Neural cell (in vitro differentiated cells): Measurements from ENCODE around the gene SETD2.

ENCODE experiments used
- EP300 ChIP-seq: fragments of 450-650 bp; conservative IDR thresholded peaks from 2 replicates; pipeline ENCODE4 v1.6.1; 2014; ENCODE audit warnings: antibody characterized with exemption, mild to moderate bottlenecking, moderate library complexity; ENCODE audit not compliant: poor library complexity, severe bottlenecking
- EZH2 ChIP-seq: fragments of 200-600, 300-800 bp; shearing (Covaris generic), sonication (generic); IDR thresholded peaks from 2 replicates; pipeline ENCODE4 v1.6.1; 2014; ENCODE audit warnings: antibody characterized with exemption, low read length, borderline replicate concordance, mild to moderate bottlenecking; ENCODE audit not compliant: insufficient read depth, poor library complexity, severe bottlenecking
- POLR2AphosphoS5 ChIP-seq: IDR thresholded peaks from 2 replicates; pipeline ENCODE4 v1.6.1; 2012
- RAD21 ChIP-seq: fragments of 450-650 bp; conservative IDR thresholded peaks from 2 replicates; pipeline ENCODE4 v1.6.1; 2014; ENCODE audit warnings: antibody characterized with exemption, mild to moderate bottlenecking, moderate library complexity
- SMC3 ChIP-seq: fragments of 450-650 bp; conservative IDR thresholded peaks from 2 replicates; pipeline ENCODE4 v1.6.1; 2014; ENCODE audit warnings: antibody characterized with exemption, mild to moderate bottlenecking, moderate library complexity; ENCODE audit not compliant: poor library complexity
- TAF1 ChIP-seq: IDR thresholded peaks from 2 replicates; pipeline ENCODE4 v1.6.1; 2012; ENCODE audit warnings: low read depth
- TF ChIP-seq, protein P1 (sequence below): fragments of 450-650 bp; IDR thresholded peaks from 2 replicates; pipeline ENCODE4 v1.5.1; 2014; ENCODE audit warnings: antibody characterized with exemption, mild to moderate bottlenecking, moderate library complexity; ENCODE audit not compliant: poor library complexity, severe bottlenecking
- TF ChIP-seq, protein P2 (sequence below): IDR thresholded peaks from 2 replicates; pipeline ENCODE4 v1.6.1; 2012; ENCODE audit warnings: borderline replicate concordance

DNA sequence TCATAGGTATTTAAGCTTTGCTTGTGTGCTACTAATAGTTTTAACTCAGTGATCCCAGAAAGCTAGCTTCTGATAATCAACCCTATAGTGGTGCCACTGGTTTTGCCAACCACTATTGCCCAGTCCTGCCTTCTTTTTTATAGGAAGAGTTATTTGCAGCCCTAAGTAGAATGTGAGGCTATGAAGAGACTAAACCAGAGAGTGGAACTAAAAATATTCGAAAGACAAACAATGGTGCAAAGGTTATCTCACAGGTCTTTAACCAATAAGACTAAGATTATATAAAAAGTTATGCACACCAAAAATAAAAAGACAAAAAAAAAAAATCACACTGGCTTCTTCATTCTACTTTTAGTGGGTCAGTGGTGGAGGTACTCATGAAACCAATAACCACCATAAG lies 98.9 kb downstream of the SETD2 start:
- TF ChIP-seq, protein P1, sequence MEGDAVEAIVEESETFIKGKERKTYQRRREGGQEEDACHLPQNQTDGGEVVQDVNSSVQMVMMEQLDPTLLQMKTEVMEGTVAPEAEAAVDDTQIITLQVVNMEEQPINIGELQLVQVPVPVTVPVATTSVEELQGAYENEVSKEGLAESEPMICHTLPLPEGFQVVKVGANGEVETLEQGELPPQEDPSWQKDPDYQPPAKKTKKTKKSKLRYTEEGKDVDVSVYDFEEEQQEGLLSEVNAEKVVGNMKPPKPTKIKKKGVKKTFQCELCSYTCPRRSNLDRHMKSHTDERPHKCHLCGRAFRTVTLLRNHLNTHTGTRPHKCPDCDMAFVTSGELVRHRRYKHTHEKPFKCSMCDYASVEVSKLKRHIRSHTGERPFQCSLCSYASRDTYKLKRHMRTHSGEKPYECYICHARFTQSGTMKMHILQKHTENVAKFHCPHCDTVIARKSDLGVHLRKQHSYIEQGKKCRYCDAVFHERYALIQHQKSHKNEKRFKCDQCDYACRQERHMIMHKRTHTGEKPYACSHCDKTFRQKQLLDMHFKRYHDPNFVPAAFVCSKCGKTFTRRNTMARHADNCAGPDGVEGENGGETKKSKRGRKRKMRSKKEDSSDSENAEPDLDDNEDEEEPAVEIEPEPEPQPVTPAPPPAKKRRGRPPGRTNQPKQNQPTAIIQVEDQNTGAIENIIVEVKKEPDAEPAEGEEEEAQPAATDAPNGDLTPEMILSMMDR = no peak
- no peak for TF ChIP-seq POLR2AphosphoS5
- TF ChIP-seq, protein P2, sequence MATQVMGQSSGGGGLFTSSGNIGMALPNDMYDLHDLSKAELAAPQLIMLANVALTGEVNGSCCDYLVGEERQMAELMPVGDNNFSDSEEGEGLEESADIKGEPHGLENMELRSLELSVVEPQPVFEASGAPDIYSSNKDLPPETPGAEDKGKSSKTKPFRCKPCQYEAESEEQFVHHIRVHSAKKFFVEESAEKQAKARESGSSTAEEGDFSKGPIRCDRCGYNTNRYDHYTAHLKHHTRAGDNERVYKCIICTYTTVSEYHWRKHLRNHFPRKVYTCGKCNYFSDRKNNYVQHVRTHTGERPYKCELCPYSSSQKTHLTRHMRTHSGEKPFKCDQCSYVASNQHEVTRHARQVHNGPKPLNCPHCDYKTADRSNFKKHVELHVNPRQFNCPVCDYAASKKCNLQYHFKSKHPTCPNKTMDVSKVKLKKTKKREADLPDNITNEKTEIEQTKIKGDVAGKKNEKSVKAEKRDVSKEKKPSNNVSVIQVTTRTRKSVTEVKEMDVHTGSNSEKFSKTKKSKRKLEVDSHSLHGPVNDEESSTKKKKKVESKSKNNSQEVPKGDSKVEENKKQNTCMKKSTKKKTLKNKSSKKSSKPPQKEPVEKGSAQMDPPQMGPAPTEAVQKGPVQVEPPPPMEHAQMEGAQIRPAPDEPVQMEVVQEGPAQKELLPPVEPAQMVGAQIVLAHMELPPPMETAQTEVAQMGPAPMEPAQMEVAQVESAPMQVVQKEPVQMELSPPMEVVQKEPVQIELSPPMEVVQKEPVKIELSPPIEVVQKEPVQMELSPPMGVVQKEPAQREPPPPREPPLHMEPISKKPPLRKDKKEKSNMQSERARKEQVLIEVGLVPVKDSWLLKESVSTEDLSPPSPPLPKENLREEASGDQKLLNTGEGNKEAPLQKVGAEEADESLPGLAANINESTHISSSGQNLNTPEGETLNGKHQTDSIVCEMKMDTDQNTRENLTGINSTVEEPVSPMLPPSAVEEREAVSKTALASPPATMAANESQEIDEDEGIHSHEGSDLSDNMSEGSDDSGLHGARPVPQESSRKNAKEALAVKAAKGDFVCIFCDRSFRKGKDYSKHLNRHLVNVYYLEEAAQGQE = no peak
- no peak for TF ChIP-seq TAF1
- TF ChIP-seq EZH2 = no peak
- TF ChIP-seq SMC3 = no peak
- no peak for TF ChIP-seq RAD21
- TF ChIP-seq EP300 = no peak
